GM19468 (cell line): Measurements from ENCODE around the gene CD300LG.
"Not testable (repeated sequence)": the region's sequence is repeated elsewhere in the genome, so short reads cannot be mapped to it uniquely, and the experiment has no call there.

Experiments used
- ATAC-seq: cut with Tn5 transposase; IDR thresholded peaks from one replicate; pipeline ENCODE4 v1.9.1; 2021; ENCODE audit warnings: mild to moderate bottlenecking, moderate library complexity, moderate number of reproducible peaks; ENCODE audit not compliant: unreplicated experiment; ENCODE audit errors: extremely low read depth

The CD300LG gene

GRCh38 chr17:43849116-43849515 is 2.1 kb downstream of the CD300LG start:
- ATAC-seq, result no peak

GRCh38 chr17:43852571-43852970 is 5.6 kb downstream of the CD300LG start:
- ATAC-seq, result no peak

GRCh38 chr17:43853546-43853945 is 6.6 kb downstream of the CD300LG start:
- ATAC-seq, result no peak

- no peak for ATAC-seq
Observed at GRCh38 chr17:43854498-43854897, 7.5 kb downstream of the CD300LG start.

GRCh38 chr17:43855061-43855460 is 8.1 kb downstream of the CD300LG start:
- no peak for ATAC-seq

GRCh38 chr17:43856141-43856540 is 9.2 kb downstream of the CD300LG start:
- no peak for ATAC-seq

GRCh38 chr17:43857141-43857540 is 10.2 kb downstream of the CD300LG start:
- ATAC-seq, result no peak

- no peak for ATAC-seq
Observed at GRCh38 chr17:43857957-43858600, 11.1 kb downstream of the CD300LG start.

GRCh38 chr17:43860077-43860725 is 13.2 kb downstream of the CD300LG start:
- no peak for ATAC-seq

GRCh38 chr17:43860927-43861622 is 14.1 kb downstream of the CD300LG start:
- no peak for ATAC-seq

- ATAC-seq, result no peak
Observed at GRCh38 chr17:43861960-43862359, 15.0 kb downstream of the CD300LG start.

- no peak for ATAC-seq
Observed at GRCh38 chr17:43864161-43864984, 17.4 kb downstream of the CD300LG start.

- ATAC-seq, result no peak
Observed at GRCh38 chr17:43868226-43868994, 21.4 kb downstream of the CD300LG start.

GRCh38 chr17:43869031-43869430 is 22.1 kb downstream of the CD300LG start:
- ATAC-seq, result not testable (repeated sequence)

GRCh38 chr17:43871946-43872690 is 25.1 kb downstream of the CD300LG start:
- ATAC-seq, result no peak

GRCh38 chr17:43873091-43873490 is 26.1 kb downstream of the CD300LG start:
- ATAC-seq, result no peak

GRCh38 chr17:43873815-43874214 is 26.8 kb downstream of the CD300LG start:
- ATAC-seq, result no peak

GRCh38 chr17:43874293-43874692 is 27.3 kb downstream of the CD300LG start:
- ATAC-seq, result no peak

GRCh38 chr17:43875476-43876147 is 28.6 kb downstream of the CD300LG start:
- ATAC-seq, result no peak
